AG04449 (cell line): ENCODE measurements around the gene EMID1.

Experiments used
- CTCF ChIA-PET: fragments of 350-600 bp; formaldehyde crosslinking; extraction: SDS; loops from one replicate; lab custom pipeline; 2021; ENCODE audit warnings: antibody characterized with exemption; lab: Yijun Ruan, JAX
- POLR2A ChIA-PET: fragments of 400-600, 350-600 bp; formaldehyde crosslinking; extraction: SDS; loops from one replicate; lab custom pipeline; 2020; ENCODE audit warnings: antibody characterized with exemption, inconsistent platforms; lab: Yijun Ruan, JAX
- DNase-seq: peaks from one replicate; pipeline ENCODE4 v3.0.0-alpha.2; 2010; ENCODE audit warnings: low read depth, low spot score
- H3K4me3 ChIP-seq: 2 replicates; pipeline ENCODE4 v1.5.1; 2011; ENCODE audit warnings: low read depth, mild to moderate bottlenecking, control low read depth, low read length
- TF ChIP-seq, protein P1 (sequence below): IDR thresholded peaks from one replicate; pipeline ENCODE4 v1.5.1; 2011; ENCODE audit warnings: mild to moderate bottlenecking, moderate library complexity, low read length, control low read depth, inconsistent platforms; ENCODE audit not compliant: insufficient read depth; ENCODE audit errors: missing control alignments

EMID1 gene

GRCh38 chr22:29163808-29164207, 41.9 kb upstream of the EMID1 start:
- TF ChIP-seq, protein P1, sequence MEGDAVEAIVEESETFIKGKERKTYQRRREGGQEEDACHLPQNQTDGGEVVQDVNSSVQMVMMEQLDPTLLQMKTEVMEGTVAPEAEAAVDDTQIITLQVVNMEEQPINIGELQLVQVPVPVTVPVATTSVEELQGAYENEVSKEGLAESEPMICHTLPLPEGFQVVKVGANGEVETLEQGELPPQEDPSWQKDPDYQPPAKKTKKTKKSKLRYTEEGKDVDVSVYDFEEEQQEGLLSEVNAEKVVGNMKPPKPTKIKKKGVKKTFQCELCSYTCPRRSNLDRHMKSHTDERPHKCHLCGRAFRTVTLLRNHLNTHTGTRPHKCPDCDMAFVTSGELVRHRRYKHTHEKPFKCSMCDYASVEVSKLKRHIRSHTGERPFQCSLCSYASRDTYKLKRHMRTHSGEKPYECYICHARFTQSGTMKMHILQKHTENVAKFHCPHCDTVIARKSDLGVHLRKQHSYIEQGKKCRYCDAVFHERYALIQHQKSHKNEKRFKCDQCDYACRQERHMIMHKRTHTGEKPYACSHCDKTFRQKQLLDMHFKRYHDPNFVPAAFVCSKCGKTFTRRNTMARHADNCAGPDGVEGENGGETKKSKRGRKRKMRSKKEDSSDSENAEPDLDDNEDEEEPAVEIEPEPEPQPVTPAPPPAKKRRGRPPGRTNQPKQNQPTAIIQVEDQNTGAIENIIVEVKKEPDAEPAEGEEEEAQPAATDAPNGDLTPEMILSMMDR: no peak
- POLR2A ChIA-PET: no interaction called here
- CTCF ChIA-PET: interaction anchor here (0.6 to 4.3 kb wide), 2 partner anchors 9 to 15 kb away, joined by 3 to 22 read pairs; no protein-coding TSS in a partner anchor
- DNase-seq: no peak
- H3K4me3 ChIP-seq: no peak overlapping the region

DNA sequence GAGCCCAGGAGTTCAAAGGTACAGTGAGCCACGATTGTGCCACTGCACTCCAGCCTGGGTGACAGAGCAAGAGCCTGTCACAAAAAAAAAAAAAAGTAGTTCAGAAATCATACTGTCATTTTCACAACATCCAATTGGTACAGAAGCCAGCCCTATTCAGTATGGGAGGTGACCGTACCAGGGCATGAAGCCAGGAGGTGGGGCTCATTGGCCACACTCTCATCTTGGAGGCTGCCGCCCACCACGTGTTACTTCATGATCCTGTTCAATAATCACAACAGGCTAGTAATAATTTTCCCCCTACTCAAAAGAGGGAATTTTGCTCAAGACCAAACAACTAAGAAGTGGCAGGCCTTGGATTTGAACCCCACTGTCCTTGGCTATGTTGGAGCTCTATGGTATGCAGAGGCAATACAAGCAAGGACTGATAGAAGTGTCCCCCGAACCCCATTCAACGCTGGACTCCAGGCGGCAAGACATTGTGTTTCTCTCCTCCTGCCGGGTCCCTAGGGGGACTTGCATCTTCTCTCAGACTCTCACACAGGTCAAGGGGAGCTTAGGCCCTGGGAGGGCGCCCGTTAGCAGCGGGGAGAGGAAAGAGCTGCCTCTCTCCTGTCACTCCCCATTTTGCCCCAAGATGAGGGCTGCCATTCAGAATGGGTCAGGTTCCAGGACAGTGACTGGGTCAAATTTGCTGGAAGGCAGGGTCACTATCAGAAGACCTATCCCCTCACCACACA, 40.2 kb upstream of the EMID1 start:
- H3K4me3 ChIP-seq: no peak overlapping the region
- TF ChIP-seq, protein P1: no peak
- ChIA-PET CTCF (interaction anchor here (1.2 to 4.3 kb wide), 2 partner anchors 11 to 125 kb away, joined by 3 to 22 read pairs; no protein-coding TSS in a partner anchor), POLR2A (no interaction called here)
- no peak for DNase-seq

- TF ChIP-seq, protein P1: no peak
- ChIA-PET CTCF (interaction anchor here (1.2 to 4.3 kb wide), 2 partner anchors 12 to 125 kb away, joined by 3 to 22 read pairs; no protein-coding TSS in a partner anchor), POLR2A (no interaction called here)
- no peak overlapping the region for H3K4me3 ChIP-seq
- no peak for DNase-seq
Measured at GRCh38 chr22:29166180-29166579, 39.5 kb upstream of the EMID1 start.

DNA sequence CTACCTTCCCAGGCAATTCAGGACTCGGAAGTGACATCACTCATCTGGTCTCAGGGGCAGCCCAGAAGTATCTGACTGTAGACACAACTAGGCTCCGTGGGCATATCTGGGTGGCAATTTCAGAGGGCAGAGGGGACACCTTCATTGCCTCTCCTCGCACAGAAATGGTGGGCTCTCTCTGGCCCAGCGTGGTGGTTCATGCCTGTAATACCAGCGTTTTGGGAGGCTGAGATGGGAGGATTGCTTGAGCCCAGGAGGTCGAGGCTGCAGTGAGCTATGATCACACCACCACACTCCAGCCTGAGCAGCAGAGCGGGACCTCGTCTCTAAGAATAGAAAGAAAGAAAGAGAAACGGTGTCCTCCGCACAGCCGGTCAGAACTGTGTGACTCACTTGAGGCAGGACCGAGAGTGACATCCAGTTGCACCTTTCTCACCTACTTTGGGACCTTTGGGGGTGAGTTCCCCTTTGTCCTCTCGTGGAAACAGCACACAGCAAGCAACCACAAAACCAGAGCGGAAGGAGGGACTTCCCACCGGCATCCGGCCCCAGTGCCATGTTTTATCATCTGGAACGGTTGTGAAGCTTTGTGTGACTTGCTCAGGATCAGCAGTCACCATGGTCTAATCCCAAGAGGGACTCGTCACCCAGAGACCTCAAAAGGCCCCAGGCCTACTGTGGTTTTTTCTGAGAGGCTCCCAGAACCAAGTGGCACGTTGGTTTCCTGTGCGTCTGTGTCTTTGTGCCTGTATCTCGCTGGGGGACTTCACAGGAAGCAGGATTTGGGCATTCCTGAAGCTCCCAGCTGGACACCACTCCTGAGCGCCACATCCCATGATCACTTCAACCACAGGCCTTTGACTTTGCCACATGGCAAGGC, 38.4 kb upstream of the EMID1 start:
- ChIA-PET POLR2A (no interaction called here), CTCF (interaction anchor here (0.7 kb wide), 1 partner anchor 13 kb away, joined by 3 read pairs; no protein-coding TSS in a partner anchor)
- H3K4me3 ChIP-seq: no peak overlapping the region
- TF ChIP-seq, protein P1: no peak
- no peak for DNase-seq

GRCh38 chr22:29171721-29172120, 34.0 kb upstream of the EMID1 start:
- ChIA-PET CTCF (no interaction called here), POLR2A (no interaction called here)
- H3K4me3 ChIP-seq: no peak overlapping the region
- TF ChIP-seq, protein P1: no peak
- DNase-seq: no peak

- POLR2A ChIA-PET: no interaction called here
- no peak for DNase-seq
- no peak overlapping the region for H3K4me3 ChIP-seq
- TF ChIP-seq, protein P1: no peak
- CTCF ChIA-PET: no interaction called here
Measured at GRCh38 chr22:29172216-29172615, 33.5 kb upstream of the EMID1 start.
